OCI-LY7 (cell line): Measurements from ENCODE around the gene PRKCA. TPM values are rescaled to one million over a fixed set of nuclear protein-coding genes. Genes with fewer than 3 reads are reported as not detected.

Source experiments
- BruUV-seq: library from RNA; stranded (reverse); fragments of 400-500 nt; replicated peaks from 2 replicates; lab custom pipeline; 2021; lab: Mats Ljungman, UMichigan
- CTCF ChIA-PET: fragments of 300-600 bp; sonication (Branson Sonifier 250); formaldehyde crosslinking; loops from one replicate; lab custom pipeline; 2022; ENCODE audit warnings: antibody characterized with exemption; ENCODE audit not compliant: unreplicated experiment; lab: Charles Lee
- POLR2A ChIA-PET: fragments of 300-600 bp; sonication (Branson Sonifier 250); formaldehyde crosslinking; loops from one replicate; lab custom pipeline; 2022; ENCODE audit warnings: antibody characterized with exemption; lab: Charles Lee
- DNase-seq: peaks from one replicate; pipeline ENCODE4 v3.0.0-alpha.2; 2015; ENCODE audit warnings: low spot score
- H2AFZ ChIP-seq: fragments of 200-600 bp; sonication (generic), shearing (Covaris generic); 2 replicates; pipeline ENCODE4 v1.6.1; 2014; ENCODE audit warnings: mild to moderate bottlenecking, antibody characterized with exemption, low read length, moderate library complexity
- H3K27ac ChIP-seq: fragments of 200-600 bp; sonication (generic); 2 replicates; pipeline ENCODE4 v1.5.1; 2014; ENCODE audit warnings: mixed run types, low read depth, mild to moderate bottlenecking, moderate library complexity, low read length, inconsistent platforms; ENCODE audit not compliant: poor library complexity, severe bottlenecking
- H3K36me3 ChIP-seq: fragments of 200-600 bp; sonication (generic); 2 replicates; pipeline ENCODE4 v1.6.1; 2014; ENCODE audit warnings: mild to moderate bottlenecking, antibody characterized with exemption, low read length, moderate library complexity, mixed read lengths; ENCODE audit not compliant: insufficient read depth
- H3K4me1 ChIP-seq: fragments of 200-600 bp; sonication (generic); 2 replicates; pipeline ENCODE4 v1.5.1; 2014; ENCODE audit warnings: mild to moderate bottlenecking, low read length; ENCODE audit not compliant: insufficient read depth, poor library complexity, severe bottlenecking
- H3K4me2 ChIP-seq: fragments of 200-600 bp; sonication (generic); 2 replicates; pipeline ENCODE4 v1.6.1; 2014; ENCODE audit warnings: mild to moderate bottlenecking, low read length
- H3K4me3 ChIP-seq: fragments of 200-600 bp; sonication (generic); 2 replicates; pipeline ENCODE4 v1.5.1; 2014; ENCODE audit warnings: mild to moderate bottlenecking, low read depth, low read length; ENCODE audit not compliant: poor library complexity, severe bottlenecking
- H3K79me2 ChIP-seq: fragments of 200-600 bp; sonication (generic); 2 replicates; pipeline ENCODE4 v1.6.1; 2016; ENCODE audit warnings: low read depth, mild to moderate bottlenecking, low read length, moderate library complexity, mixed read lengths; ENCODE audit not compliant: insufficient read depth
- H3K9me2 ChIP-seq: fragments of 200-600 bp; sonication (generic); 2 replicates; pipeline ENCODE4 v1.6.1; 2016; ENCODE audit warnings: mild to moderate bottlenecking, low read length, mixed read lengths; ENCODE audit not compliant: insufficient read depth
- H3K9me3 ChIP-seq: fragments of 200-600 bp; sonication (generic); 2 replicates; pipeline ENCODE4 v1.6.1; 2014; ENCODE audit warnings: mild to moderate bottlenecking, mixed run types, low read length, mixed read lengths
- H4K20me1 ChIP-seq: fragments of 200-600 bp; sonication (generic); 2 replicates; pipeline ENCODE4 v1.6.1; 2014; ENCODE audit warnings: mild to moderate bottlenecking, antibody characterized with exemption, low read length, moderate library complexity, mixed read lengths; ENCODE audit not compliant: insufficient read depth
- EZH2phosphoT487 ChIP-seq: fragments of 200-600 bp; sonication (generic); IDR thresholded peaks from 2 replicates; pipeline ENCODE4 v1.6.1; 2018; ENCODE audit warnings: low read depth, borderline replicate concordance, mild to moderate bottlenecking, mixed run types, antibody characterized with exemption, low read length, moderate library complexity, mixed read lengths
- intact Hi-C: fragments of 100-400 bp; cut with micrococcal nuclease; formaldehyde crosslinking; loops from one replicate; pipeline ENCODE4 v1.10.0; 2022; ENCODE audit not compliant: unreplicated experiment
- total RNA-seq, 2 experiments: library from RNA; depleted of rRNA in 1 of 2; stranded (reverse); fragments of >200 nt in 1 of 2; shearing (Covaris generic) in 1 of 2; gene quantifications; 2 replicates each; pipeline ENCODE4 v1.2.3, GENCODE V29; 2014 to 2022
- TF ChIP-seq, protein P1 (sequence below): fragments of 200-600 bp; sonication (generic); conservative IDR thresholded peaks from 2 replicates; pipeline ENCODE4 v1.5.1; 2014; ENCODE audit warnings: mild to moderate bottlenecking, antibody characterized with exemption, low read length, moderate library complexity, mixed read lengths

PRKCA gene
- total RNA-seq, 2 experiments from 2014 or later = 6.6 to 32.1 TPM

- no TSS peak for BruUV-seq
Observed at GRCh38 chr17:66458782-66459181, 156.4 kb downstream of the PRKCA start.

GRCh38 chr17:66459811-66460270 is 157.4 kb downstream of the PRKCA start:
- Histone ChIP-seq H3K27ac (no peak overlapping the region), H3K4me3 (no peak overlapping the region), H2AFZ (no peak overlapping the region), H4K20me1 (no peaks in the 10 kb centered on the region), H3K79me2 (no peaks in the 10 kb centered on the region), H3K36me3 (no peaks in the 10 kb centered on the region), H3K9me2 (no peaks in the 10 kb centered on the region), H3K9me3 (no peaks in the 10 kb centered on the region), H3K4me2 (no peak overlapping the region), H3K4me1 (no peaks in the 10 kb centered on the region)
- BruUV-seq = no TSS peak
- ChIA-PET CTCF (no interaction called here), POLR2A (no interaction called here)
- DNase-seq = no peak
- TF ChIP-seq, protein P1, sequence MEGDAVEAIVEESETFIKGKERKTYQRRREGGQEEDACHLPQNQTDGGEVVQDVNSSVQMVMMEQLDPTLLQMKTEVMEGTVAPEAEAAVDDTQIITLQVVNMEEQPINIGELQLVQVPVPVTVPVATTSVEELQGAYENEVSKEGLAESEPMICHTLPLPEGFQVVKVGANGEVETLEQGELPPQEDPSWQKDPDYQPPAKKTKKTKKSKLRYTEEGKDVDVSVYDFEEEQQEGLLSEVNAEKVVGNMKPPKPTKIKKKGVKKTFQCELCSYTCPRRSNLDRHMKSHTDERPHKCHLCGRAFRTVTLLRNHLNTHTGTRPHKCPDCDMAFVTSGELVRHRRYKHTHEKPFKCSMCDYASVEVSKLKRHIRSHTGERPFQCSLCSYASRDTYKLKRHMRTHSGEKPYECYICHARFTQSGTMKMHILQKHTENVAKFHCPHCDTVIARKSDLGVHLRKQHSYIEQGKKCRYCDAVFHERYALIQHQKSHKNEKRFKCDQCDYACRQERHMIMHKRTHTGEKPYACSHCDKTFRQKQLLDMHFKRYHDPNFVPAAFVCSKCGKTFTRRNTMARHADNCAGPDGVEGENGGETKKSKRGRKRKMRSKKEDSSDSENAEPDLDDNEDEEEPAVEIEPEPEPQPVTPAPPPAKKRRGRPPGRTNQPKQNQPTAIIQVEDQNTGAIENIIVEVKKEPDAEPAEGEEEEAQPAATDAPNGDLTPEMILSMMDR = no peak
- no peak for TF ChIP-seq EZH2phosphoT487
- intact Hi-C loops = no loop called here

More at GRCh38 chr17:66458782-66459181, 156.4 kb downstream of the PRKCA start:
- no peak for TF ChIP-seq EZH2phosphoT487
- TF ChIP-seq, protein P1 = no peak
- intact Hi-C loops = no loop called here
- Histone ChIP-seq H2AFZ (no peak overlapping the region), H3K9me2 (no peaks in the 10 kb centered on the region), H4K20me1 (no peaks in the 10 kb centered on the region), H3K27ac (no peak overlapping the region), H3K4me3 (no peak overlapping the region), H3K4me1 (no peaks in the 10 kb centered on the region), H3K4me2 (no peak overlapping the region), H3K79me2 (no peaks in the 10 kb centered on the region), H3K9me3 (no peaks in the 10 kb centered on the region), H3K36me3 (no peaks in the 10 kb centered on the region)
- ChIA-PET POLR2A (no interaction called here), CTCF (no interaction called here)
- DNase-seq = no peak

DNA sequence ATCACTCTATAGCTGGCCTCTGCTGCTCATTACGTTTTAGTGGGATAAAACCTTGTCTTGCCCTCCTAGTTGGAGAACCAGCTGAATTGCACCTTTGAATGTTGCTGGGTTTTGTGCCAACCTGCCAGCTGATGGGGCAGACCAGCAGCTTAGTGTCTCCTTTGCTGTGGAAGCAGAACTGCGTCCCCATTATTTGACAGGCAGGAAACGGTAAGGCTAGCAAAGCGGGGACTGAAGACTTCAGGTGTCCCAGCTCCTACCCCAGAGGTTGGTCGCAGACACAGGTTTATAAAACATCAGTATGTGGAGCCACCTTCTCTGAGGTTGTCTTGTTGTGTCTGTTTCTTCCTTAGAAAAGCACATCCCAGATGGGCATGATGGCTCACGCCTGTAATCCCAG is 158.1 kb downstream of the PRKCA start:
- no peaks in the 10 kb centered on the region for H3K9me3 ChIP-seq
- TF ChIP-seq, protein P1 = no peak
- no peak for TF ChIP-seq EZH2phosphoT487
- DNase-seq = no peak
- H3K9me2 ChIP-seq = no peaks in the 10 kb centered on the region
- H3K4me3 ChIP-seq = no peak overlapping the region
- no peak overlapping the region for H3K27ac ChIP-seq
- ChIA-PET POLR2A (no interaction called here), CTCF (no interaction called here)
- H2AFZ ChIP-seq = no peak overlapping the region
- no peaks in the 10 kb centered on the region for H3K36me3 ChIP-seq
- no TSS peak for BruUV-seq
- intact Hi-C loops = no loop called here
- no peak overlapping the region for H3K4me2 ChIP-seq
- no peaks in the 10 kb centered on the region for H3K79me2 ChIP-seq
- H3K4me1 ChIP-seq = no peaks in the 10 kb centered on the region
- H4K20me1 ChIP-seq = no peaks in the 10 kb centered on the region
